ENCODE measurements around the gene GNG12.

DNA sequence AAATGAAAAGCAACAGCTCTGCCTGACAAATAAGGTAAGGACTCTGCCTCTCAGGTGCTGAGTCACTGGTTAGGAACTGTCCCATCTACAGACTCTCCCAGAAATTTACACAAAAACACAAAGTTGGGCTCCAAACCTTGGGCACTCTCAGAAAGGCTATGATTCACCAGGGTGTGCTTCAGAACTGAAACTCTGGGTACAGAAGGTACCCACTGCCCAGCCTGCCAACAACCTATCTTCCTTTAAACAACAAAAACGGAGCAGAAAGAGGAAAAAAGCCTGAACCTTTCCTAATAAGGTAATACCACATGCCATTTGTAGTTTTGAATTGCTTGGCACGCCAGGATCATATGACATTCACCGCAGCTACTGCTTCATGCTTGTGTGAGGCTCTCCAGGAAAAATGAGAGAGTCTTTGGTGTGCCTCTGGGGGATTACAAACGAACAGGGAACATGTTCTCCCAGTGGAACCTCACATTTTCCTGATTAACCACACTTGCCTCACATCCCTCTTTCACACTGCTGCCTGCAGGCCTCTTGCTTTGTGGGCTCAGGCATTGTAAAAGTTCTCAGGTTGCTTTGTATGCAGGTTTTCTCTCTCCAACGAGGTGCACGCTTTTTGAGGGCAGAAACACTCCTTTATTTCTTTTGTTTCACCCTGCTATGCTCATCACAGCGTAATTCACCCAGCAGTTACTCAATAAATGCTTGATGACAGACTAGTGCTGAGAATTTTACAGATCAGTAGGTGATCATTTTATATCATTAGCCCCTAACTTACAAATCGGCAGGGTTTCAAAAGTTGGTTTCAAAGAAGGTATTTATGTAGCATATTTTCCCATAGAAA, 83.2 kb downstream of the GNG12 start:
- TF ChIP-seq, protein P1, sequence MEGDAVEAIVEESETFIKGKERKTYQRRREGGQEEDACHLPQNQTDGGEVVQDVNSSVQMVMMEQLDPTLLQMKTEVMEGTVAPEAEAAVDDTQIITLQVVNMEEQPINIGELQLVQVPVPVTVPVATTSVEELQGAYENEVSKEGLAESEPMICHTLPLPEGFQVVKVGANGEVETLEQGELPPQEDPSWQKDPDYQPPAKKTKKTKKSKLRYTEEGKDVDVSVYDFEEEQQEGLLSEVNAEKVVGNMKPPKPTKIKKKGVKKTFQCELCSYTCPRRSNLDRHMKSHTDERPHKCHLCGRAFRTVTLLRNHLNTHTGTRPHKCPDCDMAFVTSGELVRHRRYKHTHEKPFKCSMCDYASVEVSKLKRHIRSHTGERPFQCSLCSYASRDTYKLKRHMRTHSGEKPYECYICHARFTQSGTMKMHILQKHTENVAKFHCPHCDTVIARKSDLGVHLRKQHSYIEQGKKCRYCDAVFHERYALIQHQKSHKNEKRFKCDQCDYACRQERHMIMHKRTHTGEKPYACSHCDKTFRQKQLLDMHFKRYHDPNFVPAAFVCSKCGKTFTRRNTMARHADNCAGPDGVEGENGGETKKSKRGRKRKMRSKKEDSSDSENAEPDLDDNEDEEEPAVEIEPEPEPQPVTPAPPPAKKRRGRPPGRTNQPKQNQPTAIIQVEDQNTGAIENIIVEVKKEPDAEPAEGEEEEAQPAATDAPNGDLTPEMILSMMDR (conservative IDR thresholded peaks at IDR 0.05; ENCODE audit: low read length): no peak
- no peak for TF ChIP-seq EZH2phosphoT487 (IDR thresholded peaks at IDR 0.05; ENCODE audit: borderline replicate concordance)
